Common myeloid progenitor, CD34-positive (primary cell): Measurements from ENCODE around the gene RADX. TPM values are rescaled to one million over a fixed set of nuclear protein-coding genes. Genes with fewer than 3 reads are reported as not detected.
A peak's percentile ranks its signal among the peaks of the same experiment; 100 is the strongest.

ENCODE experiments used
- CTCF ChIA-PET: fragments of 350-600 bp; sonication (Branson Sonifier 250); formaldehyde crosslinking; loops from one replicate; lab custom pipeline; 2021; ENCODE audit warnings: antibody characterized with exemption; lab: Charles Lee
- POLR2A ChIA-PET: fragments of 350-600 bp; sonication (Branson Sonifier 250); formaldehyde crosslinking; loops from one replicate; lab custom pipeline; 2021; ENCODE audit warnings: antibody characterized with exemption; lab: Charles Lee
- DNase-seq, 3 donors: peaks; one replicate each; pipeline versions ENCODE4 v3.0.0 to v3.0.0-alpha.2; 2013
- H3K27ac ChIP-seq, 2 experiments: 1 replicate in 1 of 2; 2 replicates in 1 of 2; pipeline ENCODE4 v1.7.0; 2013; ENCODE audit warnings: inconsistent platforms in 2 of 2, low read length in 2 of 2, mild to moderate bottlenecking in 2 of 2, low read depth in 1 of 2, moderate library complexity in 1 of 2; ENCODE audit not compliant: severe bottlenecking in 2 of 2, insufficient read depth in 1 of 2, poor library complexity in 1 of 2
- H3K27me3 ChIP-seq, 5 experiments: replicated peaks in 2 of 5; 1 replicate in 3 of 5; 2 replicates in 2 of 5; pipeline versions ENCODE4 v1.6.1 to v1.7.0; 2013; ENCODE audit warnings: low read length in 4 of 5, mild to moderate bottlenecking in 2 of 5, moderate library complexity in 2 of 5, inconsistent platforms in 1 of 5; ENCODE audit not compliant: insufficient read depth in 5 of 5, control insufficient read depth in 4 of 5
- H3K36me3 ChIP-seq, 4 experiments: 1 replicate in 2 of 4; 2 replicates in 2 of 4; pipeline versions ENCODE4 v1.6.1 to v1.7.0; 2013; ENCODE audit warnings: low read length in 3 of 4, control low read depth in 1 of 4, mild to moderate bottlenecking in 1 of 4; ENCODE audit not compliant: control insufficient read depth in 4 of 4, insufficient read depth in 4 of 4
- H3K4me1 ChIP-seq, 4 experiments: 1 replicate in 3 of 4; 2 replicates in 1 of 4; pipeline versions ENCODE4 v1.6.1 to v1.7.1; 2013; ENCODE audit warnings: low read length in 3 of 4, mild to moderate bottlenecking in 3 of 4, control low read depth in 1 of 4, inconsistent platforms in 1 of 4, moderate library complexity in 1 of 4; ENCODE audit not compliant: control insufficient read depth in 4 of 4, insufficient read depth in 4 of 4; ENCODE audit errors: control extremely low read depth in 1 of 4
- H3K4me3 ChIP-seq, 7 experiments: 1 replicate in 4 of 7; 2 replicates in 3 of 7; pipeline versions ENCODE4 v1.5.1 to v1.7.0; 2013; ENCODE audit warnings: mild to moderate bottlenecking in 7 of 7, low read length in 6 of 7, moderate library complexity in 6 of 7, inconsistent platforms in 2 of 7, low read depth in 2 of 7, control low read depth in 1 of 7; ENCODE audit not compliant: insufficient read depth in 4 of 7, control insufficient read depth in 1 of 7; ENCODE audit errors: extremely low read depth in 1 of 7
- H3K9me3 ChIP-seq, 5 experiments: 1 replicate in 4 of 5; 2 replicates in 1 of 5; pipeline versions ENCODE4 v1.6.1 to v1.7.1; 2013; ENCODE audit warnings: low read length in 4 of 5, mild to moderate bottlenecking in 2 of 5, inconsistent platforms in 1 of 5, low read depth in 1 of 5, moderate library complexity in 1 of 5; ENCODE audit not compliant: control insufficient read depth in 4 of 5, insufficient read depth in 2 of 5; ENCODE audit errors: control extremely low read depth in 1 of 5
- WGBS: methylation state at CpG from one replicate; pipeline ENCODE4 v1.1.5; 2013; ENCODE audit not compliant: insufficient coverage; 5-methylcytosine and 5-hydroxymethylcytosine counted together
- polyA plus RNA-seq: library from polyadenylated mRNA; unstranded; fragments of 120-200 nt; gene quantifications from one replicate; pipeline ENCODE4 v1.2.1, GENCODE V29; 2013

Gene RADX
- polyA plus RNA-seq = 8.8 TPM

DNA sequence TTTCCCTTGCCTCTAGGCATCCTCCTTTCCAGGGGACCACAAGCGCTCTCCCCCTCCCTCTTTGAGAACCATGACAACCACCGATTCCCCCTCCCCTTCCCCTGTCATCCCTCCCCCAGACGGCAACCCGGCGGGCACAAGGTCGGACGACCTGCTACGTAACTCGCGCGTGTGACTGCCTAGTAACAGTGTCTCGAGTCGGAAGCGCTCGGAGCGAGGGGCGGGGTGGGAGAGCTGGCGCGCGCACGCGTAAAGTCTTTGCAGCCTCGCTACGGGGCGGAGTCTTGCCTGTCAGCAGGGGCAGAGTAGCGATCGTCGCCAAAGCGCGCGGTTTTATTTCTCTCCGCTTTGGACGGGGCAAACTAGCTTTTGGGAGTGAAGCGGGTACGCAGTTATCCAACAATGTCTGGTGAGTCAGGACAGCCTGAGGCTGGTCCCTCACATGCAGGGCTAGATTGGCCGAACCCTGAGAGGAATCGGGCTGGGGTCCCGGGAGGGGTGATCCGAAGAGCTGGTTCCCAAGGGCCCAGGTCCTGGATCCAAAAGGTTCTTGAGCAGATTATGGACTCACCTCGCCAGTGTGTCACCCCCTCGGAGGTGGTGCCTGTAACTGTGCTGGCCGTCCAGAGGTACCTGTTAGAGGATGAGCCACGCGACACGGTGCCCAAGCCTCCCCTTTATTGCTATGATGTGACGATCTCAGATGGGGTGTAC, at the start of gene RADX:
TSS of gene RADX (plus strand) at position 300 of the 714 bp plus-strand sequence. CDS start at position 403, 103 bp downstream.
- Histone ChIP-seq H3K4me1 (peaks cover 0 to 5% (median 0%) of the 10 kb centered on the region in 4 experiments), H3K4me3 (peak within 1 kb of the TSS; percentile 48 to 86 (median 57)), H3K27me3 (peaks cover 0 to 16% (median 0%) of the 10 kb centered on the region in 5 experiments), H3K27ac (no peak within 1 kb of the TSS), H3K36me3 (no peaks in the 10 kb centered on the region), H3K9me3 (no peaks in the 10 kb centered on the region)
- ChIA-PET POLR2A (no interaction called here), CTCF (interaction anchor here (0.7 kb wide), 1 partner anchor 9 kb away, joined by 3 read pairs; no protein-coding TSS in a partner anchor)
- DNase-seq = peak; percentile 89 to 96 (median 95)
- WGBS = 36% methylated on average over 41 of the region's 46 CpGs

DNA sequence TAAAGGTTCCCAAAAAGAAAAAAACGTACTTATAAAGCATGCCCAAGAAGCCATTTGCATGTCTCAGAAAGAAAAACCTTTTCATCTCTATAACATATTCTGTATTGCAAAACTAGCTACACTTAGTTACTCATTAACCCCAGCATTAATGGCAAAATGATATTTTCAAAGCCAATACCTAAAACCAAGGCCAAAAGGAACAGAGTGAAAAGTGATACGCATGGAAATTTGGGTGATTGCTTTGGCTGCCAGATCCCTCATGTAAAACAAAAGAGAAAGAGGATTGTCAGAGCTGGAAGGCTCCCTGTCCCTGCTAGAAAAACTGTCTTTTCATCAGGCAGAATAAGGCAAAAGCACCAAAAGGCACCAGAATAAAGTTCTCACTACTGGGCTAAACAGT, 46.8 kb upstream of the RADX start:
- no peak overlapping the region for H3K4me3 ChIP-seq
- H3K27me3 ChIP-seq = no peaks in the 10 kb centered on the region
- H3K9me3 ChIP-seq = no peaks in the 10 kb centered on the region
- WGBS = 100% methylated on average over 1 of the region's 2 CpGs
- DNase-seq = no peak
- no peaks in the 10 kb centered on the region for H3K36me3 ChIP-seq
- no peaks in the 10 kb centered on the region for H3K4me1 ChIP-seq
- no peak overlapping the region for H3K27ac ChIP-seq
- ChIA-PET CTCF (no interaction called here), POLR2A (no interaction called here)

- Histone ChIP-seq H3K36me3 (no peaks in the 10 kb centered on the region), H3K4me1 (no peaks in the 10 kb centered on the region), H3K27ac (no peak overlapping the region), H3K4me3 (no peak overlapping the region), H3K27me3 (no peaks in the 10 kb centered on the region), H3K9me3 (no peaks in the 10 kb centered on the region)
- 98% methylated on average over 8 of the region's 8 CpGs for WGBS
- POLR2A ChIA-PET = no interaction called here
- DNase-seq = no peak
- CTCF ChIA-PET = no interaction called here
Measured at GRCh38 chrX:106566362-106566761, 45.4 kb upstream of the RADX start.

GRCh38 chrX:106581856-106582255, 29.9 kb upstream of the RADX start:
- no CpG with 5 or more reads among the region's 1 CpG for WGBS
- no peak for DNase-seq
- ChIA-PET POLR2A (no interaction called here), CTCF (no interaction called here)
- no peaks in the 10 kb centered on the region for H3K4me1 ChIP-seq
- no peak overlapping the region for H3K27ac ChIP-seq
- H3K9me3 ChIP-seq = peaks cover 0 to 4% (median 0%) of the 10 kb centered on the region in 5 experiments
- no peaks in the 10 kb centered on the region for H3K36me3 ChIP-seq
- no peak overlapping the region for H3K4me3 ChIP-seq
- no peaks in the 10 kb centered on the region for H3K27me3 ChIP-seq

DNA sequence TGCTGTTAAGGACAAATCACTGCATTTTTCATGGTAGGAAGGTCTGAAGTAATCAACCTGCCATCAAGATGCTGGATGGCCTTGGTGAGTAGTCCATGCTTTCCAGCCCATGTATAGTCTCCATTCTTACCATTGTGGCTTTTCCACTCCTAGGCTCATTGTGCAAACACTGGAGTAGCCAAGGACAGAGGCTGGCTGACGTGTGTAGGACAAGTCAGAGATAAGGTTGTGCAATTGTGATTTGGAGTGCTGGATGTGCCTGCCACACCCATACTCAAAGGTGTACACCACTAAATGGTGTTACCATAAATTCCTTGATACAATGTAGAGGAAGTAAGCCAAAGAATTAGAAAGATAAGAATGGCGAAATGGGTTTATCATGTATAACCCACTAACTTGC, 26.3 kb upstream of the RADX start:
- DNase-seq = no peak
- Histone ChIP-seq H3K27ac (no peak overlapping the region), H3K9me3 (no peaks in the 10 kb centered on the region), H3K4me3 (no peak overlapping the region), H3K27me3 (peaks cover 0 to 2% (median 0%) of the 10 kb centered on the region in 5 experiments), H3K36me3 (no peaks in the 10 kb centered on the region), H3K4me1 (no peaks in the 10 kb centered on the region)
- POLR2A ChIA-PET = no interaction called here
- no CpG with 5 or more reads among the region's 2 CpGs for WGBS
- CTCF ChIA-PET = no interaction called here

GRCh38 chrX:106588801-106589200, 23.0 kb upstream of the RADX start:
- 71% methylated on average over 1 of the region's 2 CpGs for WGBS
- DNase-seq = no peak
- H3K4me1 ChIP-seq = no peaks in the 10 kb centered on the region
- ChIA-PET POLR2A (no interaction called here), CTCF (no interaction called here)
- H3K27me3 ChIP-seq = peaks cover 0 to 2% (median 0%) of the 10 kb centered on the region in 5 experiments
- no peak overlapping the region for H3K4me3 ChIP-seq
- no peak overlapping the region for H3K27ac ChIP-seq
- H3K36me3 ChIP-seq = no peaks in the 10 kb centered on the region
- H3K9me3 ChIP-seq = no peaks in the 10 kb centered on the region

GRCh38 chrX:106599411-106599810, 12.4 kb upstream of the RADX start:
- 90% methylated on average over 1 of the region's 2 CpGs for WGBS
- H3K27ac ChIP-seq = no peak overlapping the region
- ChIA-PET CTCF (no interaction called here), POLR2A (no interaction called here)
- H3K27me3 ChIP-seq = no peaks in the 10 kb centered on the region
- H3K4me3 ChIP-seq = no peak overlapping the region
- no peaks in the 10 kb centered on the region for H3K9me3 ChIP-seq
- no peaks in the 10 kb centered on the region for H3K36me3 ChIP-seq
- no peak for DNase-seq
- no peaks in the 10 kb centered on the region for H3K4me1 ChIP-seq
